ENCODE results near the gene DAB1.

DNA sequence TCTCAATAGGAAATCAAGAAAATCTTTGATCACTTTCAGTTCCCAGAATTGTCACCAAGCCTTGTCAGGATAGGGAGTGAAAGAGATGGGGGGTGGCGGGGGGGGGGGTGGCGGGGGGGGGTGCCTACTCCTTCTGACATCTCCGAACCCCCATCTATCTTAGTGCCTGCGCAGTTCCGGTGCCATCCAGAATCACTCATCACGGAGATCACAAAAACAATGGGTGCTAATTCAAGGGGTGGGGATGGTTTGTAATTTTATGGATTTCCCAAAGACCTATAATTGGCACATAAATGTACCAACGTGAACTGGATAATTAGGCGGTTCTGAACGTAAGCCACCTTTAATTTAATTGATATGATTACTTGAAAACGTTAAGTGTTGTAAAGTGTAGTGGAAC lies 2.1 kb downstream of the DAB1 start:
- no peak for TF ChIP-seq POLR2AphosphoS5 (IDR thresholded peaks at IDR 0.05)
- TF ChIP-seq, protein P1, sequence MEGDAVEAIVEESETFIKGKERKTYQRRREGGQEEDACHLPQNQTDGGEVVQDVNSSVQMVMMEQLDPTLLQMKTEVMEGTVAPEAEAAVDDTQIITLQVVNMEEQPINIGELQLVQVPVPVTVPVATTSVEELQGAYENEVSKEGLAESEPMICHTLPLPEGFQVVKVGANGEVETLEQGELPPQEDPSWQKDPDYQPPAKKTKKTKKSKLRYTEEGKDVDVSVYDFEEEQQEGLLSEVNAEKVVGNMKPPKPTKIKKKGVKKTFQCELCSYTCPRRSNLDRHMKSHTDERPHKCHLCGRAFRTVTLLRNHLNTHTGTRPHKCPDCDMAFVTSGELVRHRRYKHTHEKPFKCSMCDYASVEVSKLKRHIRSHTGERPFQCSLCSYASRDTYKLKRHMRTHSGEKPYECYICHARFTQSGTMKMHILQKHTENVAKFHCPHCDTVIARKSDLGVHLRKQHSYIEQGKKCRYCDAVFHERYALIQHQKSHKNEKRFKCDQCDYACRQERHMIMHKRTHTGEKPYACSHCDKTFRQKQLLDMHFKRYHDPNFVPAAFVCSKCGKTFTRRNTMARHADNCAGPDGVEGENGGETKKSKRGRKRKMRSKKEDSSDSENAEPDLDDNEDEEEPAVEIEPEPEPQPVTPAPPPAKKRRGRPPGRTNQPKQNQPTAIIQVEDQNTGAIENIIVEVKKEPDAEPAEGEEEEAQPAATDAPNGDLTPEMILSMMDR (IDR thresholded peaks at IDR 0.05) = no peak
- TF ChIP-seq POLR2A (IDR thresholded peaks at IDR 0.05) = no peak
- TF ChIP-seq EP300 (IDR thresholded peaks at IDR 0.05) = no peak

Data from sigmoid colon (tissue), 4 donors.